Measurements from ENCODE around the gene DLD.

The DLD gene

DNA sequence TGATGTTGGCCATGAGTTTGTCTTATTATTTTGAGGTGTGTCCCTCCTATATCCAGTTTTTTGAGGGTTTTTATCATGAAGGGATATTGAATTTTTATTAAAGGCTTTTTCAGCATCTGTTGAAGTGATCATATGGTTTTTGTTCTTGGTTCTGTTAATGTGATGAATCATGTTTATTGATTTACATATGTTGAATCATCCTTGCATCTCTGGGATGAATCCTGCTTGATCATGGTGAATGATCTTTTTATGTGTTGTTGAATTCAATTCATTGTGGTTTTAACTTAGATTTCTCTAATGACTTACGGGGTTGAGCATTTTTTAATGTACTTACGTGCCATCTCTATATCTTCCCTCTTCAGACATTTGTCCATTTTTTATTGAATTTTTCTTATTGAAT lies 22.9 kb downstream of the DLD start:
- Histone ChIP-seq H3K9me3 (ENCODE audit: control extremely low read depth in 1 of 5, control insufficient read depth in 4 of 5, insufficient read depth in 2 of 5, low read depth in 1 of 5, low read length in 4 of 5) (no peaks in the 10 kb centered on the region), H3K4me3 (ENCODE audit: control insufficient read depth in 1 of 7, extremely low read depth in 1 of 7, insufficient read depth in 4 of 7, low read depth in 2 of 7, low read length in 6 of 7) (no peak overlapping the region), H3K27me3 (replicated peaks in 2 of 5; ENCODE audit: control insufficient read depth in 4 of 5, insufficient read depth in 5 of 5, low read length in 4 of 5) (no peaks in the 10 kb centered on the region), H3K4me1 (ENCODE audit: control extremely low read depth in 1 of 4, control insufficient read depth in 4 of 4, insufficient read depth in 4 of 4, low read length in 3 of 4) (peaks cover 0 to 3% (median 0%) of the 10 kb centered on the region in 4 experiments), H3K27ac (ENCODE audit: insufficient read depth in 1 of 2, low read depth in 1 of 2, low read length in 2 of 2, poor library complexity in 1 of 2, severe bottlenecking in 2 of 2) (no peak overlapping the region), H3K36me3 (ENCODE audit: control insufficient read depth in 4 of 4, insufficient read depth in 4 of 4, low read length in 3 of 4) (peaks cover 19 to 67% (median 43%) of the 10 kb centered on the region in 4 experiments)
- CTCF ChIA-PET = no interaction called here
- POLR2A ChIA-PET = no interaction called here
- no CpG with 5 or more reads among the region's 2 CpGs for WGBS (ENCODE audit: insufficient coverage)
- DNase-seq = no peak

GRCh38 chr7:107914831-107915230 lies 23.8 kb downstream of the DLD start:
- 0% methylated on average over 1 of the region's 1 CpG for WGBS (ENCODE audit: insufficient coverage)
- POLR2A ChIA-PET = no interaction called here

GRCh38 chr7:107915541-107915940 lies 24.6 kb downstream of the DLD start:
- Histone ChIP-seq H3K9me3 (ENCODE audit: control extremely low read depth in 1 of 5, control insufficient read depth in 4 of 5, insufficient read depth in 2 of 5, low read depth in 1 of 5, low read length in 4 of 5) (no peaks in the 10 kb centered on the region), H3K36me3 (ENCODE audit: control insufficient read depth in 4 of 4, insufficient read depth in 4 of 4, low read length in 3 of 4) (peaks cover 24 to 65% (median 42%) of the 10 kb centered on the region in 4 experiments), H3K27ac (ENCODE audit: insufficient read depth in 1 of 2, low read depth in 1 of 2, low read length in 2 of 2, poor library complexity in 1 of 2, severe bottlenecking in 2 of 2) (no peak overlapping the region), H3K27me3 (replicated peaks in 2 of 5; ENCODE audit: control insufficient read depth in 4 of 5, insufficient read depth in 5 of 5, low read length in 4 of 5) (no peaks in the 10 kb centered on the region), H3K4me3 (ENCODE audit: control insufficient read depth in 1 of 7, extremely low read depth in 1 of 7, insufficient read depth in 4 of 7, low read depth in 2 of 7, low read length in 6 of 7) (no peak overlapping the region), H3K4me1 (ENCODE audit: control extremely low read depth in 1 of 4, control insufficient read depth in 4 of 4, insufficient read depth in 4 of 4, low read length in 3 of 4) (peaks cover 0 to 7% (median 4%) of the 10 kb centered on the region in 4 experiments)
- DNase-seq = no peak
- no CpG with 5 or more reads among the region's 2 CpGs for WGBS (ENCODE audit: insufficient coverage)
- CTCF ChIA-PET = no interaction called here
- POLR2A ChIA-PET = no interaction called here

More at GRCh38 chr7:107914831-107915230, 23.8 kb downstream of the DLD start:
- Histone ChIP-seq H3K27ac (ENCODE audit: insufficient read depth in 1 of 2, low read depth in 1 of 2, low read length in 2 of 2, poor library complexity in 1 of 2, severe bottlenecking in 2 of 2) (no peak overlapping the region), H3K36me3 (ENCODE audit: control insufficient read depth in 4 of 4, insufficient read depth in 4 of 4, low read length in 3 of 4) (peaks cover 27 to 69% (median 43%) of the 10 kb centered on the region in 4 experiments), H3K27me3 (replicated peaks in 2 of 5; ENCODE audit: control insufficient read depth in 4 of 5, insufficient read depth in 5 of 5, low read length in 4 of 5) (no peaks in the 10 kb centered on the region), H3K9me3 (ENCODE audit: control extremely low read depth in 1 of 5, control insufficient read depth in 4 of 5, insufficient read depth in 2 of 5, low read depth in 1 of 5, low read length in 4 of 5) (no peaks in the 10 kb centered on the region), H3K4me3 (ENCODE audit: control insufficient read depth in 1 of 7, extremely low read depth in 1 of 7, insufficient read depth in 4 of 7, low read depth in 2 of 7, low read length in 6 of 7) (no peak overlapping the region), H3K4me1 (ENCODE audit: control extremely low read depth in 1 of 4, control insufficient read depth in 4 of 4, insufficient read depth in 4 of 4, low read length in 3 of 4) (peaks cover 0 to 3% (median 0%) of the 10 kb centered on the region in 4 experiments)
- CTCF ChIA-PET = no interaction called here
- DNase-seq = no peak

DNA sequence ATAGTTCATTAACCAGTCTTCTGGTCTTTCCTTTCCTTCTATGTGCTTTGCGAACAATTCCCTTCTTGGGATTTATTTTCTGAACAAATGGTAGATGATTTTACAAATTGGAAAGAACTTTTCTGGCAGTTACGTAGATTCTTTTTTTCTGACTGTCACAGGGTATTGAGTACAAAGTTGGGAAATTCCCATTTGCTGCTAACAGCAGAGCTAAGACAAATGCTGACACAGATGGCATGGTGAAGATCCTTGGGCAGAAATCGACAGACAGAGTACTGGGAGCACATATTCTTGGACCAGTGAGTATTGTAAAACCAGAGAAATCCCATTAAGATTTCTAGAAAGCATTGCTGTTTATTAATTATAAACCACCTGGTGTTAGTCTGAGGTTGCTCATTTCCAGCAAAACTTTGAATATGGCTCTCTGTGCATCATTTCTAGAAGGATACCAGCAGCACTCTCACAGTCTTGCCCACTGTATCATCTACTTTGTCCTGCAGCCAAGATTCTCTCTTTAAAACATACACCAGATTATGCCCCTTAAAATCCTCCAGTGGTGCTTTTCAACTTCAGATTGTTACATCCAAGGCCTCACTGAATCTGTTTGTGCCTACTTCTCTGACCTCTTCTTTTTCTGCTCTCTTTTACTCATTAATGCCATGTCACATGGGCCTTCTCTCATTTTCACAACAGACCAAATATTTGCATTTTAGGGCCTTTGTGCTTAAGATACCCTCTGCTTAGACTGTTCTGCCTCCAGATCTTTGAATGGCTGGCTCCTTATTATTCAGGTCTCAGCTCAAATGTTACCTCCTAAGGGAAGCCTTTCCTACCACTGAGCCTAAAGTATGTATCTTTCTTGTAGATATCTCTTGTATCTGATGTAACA lies 27.0 kb downstream of the DLD start:
- POLR2A ChIA-PET = no interaction called here
- CTCF ChIA-PET = interaction anchor here (0.7 to 1.5 kb wide), 3 partner anchors 9 to 99 kb away, joined by 3 to 4 read pairs (median 4); no protein-coding TSS in a partner anchor
- H3K36me3 ChIP-seq (ENCODE audit: control insufficient read depth in 4 of 4, insufficient read depth in 4 of 4, low read length in 3 of 4) = peaks cover 17 to 47% (median 33%) of the 10 kb centered on the region in 4 experiments
- no peaks in the 10 kb centered on the region for H3K9me3 ChIP-seq (ENCODE audit: control extremely low read depth in 1 of 5, control insufficient read depth in 4 of 5, insufficient read depth in 2 of 5, low read depth in 1 of 5, low read length in 4 of 5)
- peak overlapping the region in 1 of 2 experiments; percentile 6 for H3K27ac ChIP-seq (ENCODE audit: insufficient read depth in 1 of 2, low read depth in 1 of 2, low read length in 2 of 2, poor library complexity in 1 of 2, severe bottlenecking in 2 of 2)
- H3K4me1 ChIP-seq (ENCODE audit: control extremely low read depth in 1 of 4, control insufficient read depth in 4 of 4, insufficient read depth in 4 of 4, low read length in 3 of 4) = peaks cover 2 to 10% (median 8%) of the 10 kb centered on the region in 4 experiments
- 100% methylated on average over 1 of the region's 3 CpGs for WGBS (ENCODE audit: insufficient coverage)
- H3K27me3 ChIP-seq (replicated peaks in 2 of 5; ENCODE audit: control insufficient read depth in 4 of 5, insufficient read depth in 5 of 5, low read length in 4 of 5) = no peaks in the 10 kb centered on the region
- H3K4me3 ChIP-seq (ENCODE audit: control insufficient read depth in 1 of 7, extremely low read depth in 1 of 7, insufficient read depth in 4 of 7, low read depth in 2 of 7, low read length in 6 of 7) = no peak overlapping the region
- no peak for DNase-seq

- no peak for DNase-seq
- Histone ChIP-seq H3K9me3 (ENCODE audit: control extremely low read depth in 1 of 5, control insufficient read depth in 4 of 5, insufficient read depth in 2 of 5, low read depth in 1 of 5, low read length in 4 of 5) (no peaks in the 10 kb centered on the region), H3K36me3 (ENCODE audit: control insufficient read depth in 4 of 4, insufficient read depth in 4 of 4, low read length in 3 of 4) (peaks cover 17 to 52% (median 33%) of the 10 kb centered on the region in 4 experiments), H3K27ac (ENCODE audit: insufficient read depth in 1 of 2, low read depth in 1 of 2, low read length in 2 of 2, poor library complexity in 1 of 2, severe bottlenecking in 2 of 2) (no peak overlapping the region), H3K4me3 (ENCODE audit: control insufficient read depth in 1 of 7, extremely low read depth in 1 of 7, insufficient read depth in 4 of 7, low read depth in 2 of 7, low read length in 6 of 7) (no peak overlapping the region), H3K27me3 (replicated peaks in 2 of 5; ENCODE audit: control insufficient read depth in 4 of 5, insufficient read depth in 5 of 5, low read length in 4 of 5) (no peaks in the 10 kb centered on the region), H3K4me1 (ENCODE audit: control extremely low read depth in 1 of 4, control insufficient read depth in 4 of 4, insufficient read depth in 4 of 4, low read length in 3 of 4) (peaks cover 2 to 11% (median 8%) of the 10 kb centered on the region in 4 experiments)
- ChIA-PET CTCF (interaction anchor here (1.0 to 1.5 kb wide), 2 partner anchors 10 to 98 kb away, joined by 4 read pairs; no protein-coding TSS in a partner anchor), POLR2A (no interaction called here)
- WGBS (ENCODE audit: insufficient coverage) = no CpG with 5 or more reads among the region's 2 CpGs
Measured at GRCh38 chr7:107918948-107919347, 28.0 kb downstream of the DLD start.

DNA sequence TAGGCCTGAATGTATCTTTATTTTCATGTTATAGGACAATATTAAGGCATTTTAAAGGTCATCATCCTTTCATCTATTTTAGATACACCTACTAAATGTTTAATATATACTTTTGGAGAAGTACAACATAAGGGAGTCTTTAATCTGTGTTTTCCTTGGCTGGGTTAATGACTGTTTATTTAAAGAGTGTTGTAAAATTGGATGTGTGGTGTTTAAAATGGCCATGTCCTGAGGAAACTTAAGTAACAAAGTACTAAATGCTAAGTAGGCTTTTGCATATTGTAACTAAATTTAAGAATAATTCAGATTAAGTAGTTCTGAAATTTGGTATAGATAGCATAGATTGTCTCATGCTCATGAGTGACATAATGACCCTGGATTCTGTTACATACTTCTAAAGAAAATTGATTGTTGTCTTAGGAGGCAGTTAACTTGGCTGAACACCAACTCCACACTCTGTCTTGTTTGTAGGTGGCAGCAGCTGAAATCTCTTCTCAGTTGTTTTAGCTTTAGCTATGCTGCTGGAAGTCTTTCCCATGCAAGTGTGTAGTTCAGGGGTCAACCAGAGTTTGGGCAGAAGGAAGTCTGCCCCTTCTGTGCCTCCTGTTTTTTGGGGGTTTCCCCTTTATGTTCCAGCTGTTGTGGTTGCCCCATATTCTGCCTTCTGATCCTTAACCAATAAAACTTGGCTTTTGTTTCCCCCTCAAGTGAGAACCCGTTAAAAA lies 29.2 kb downstream of the DLD start:
- ChIA-PET CTCF (interaction anchor here (1.1 kb wide), 1 partner anchor 14 kb away, joined by 3 read pairs; no protein-coding TSS in a partner anchor), POLR2A (interaction anchor here (0.5 kb wide), 1 partner anchor 21 kb away, joined by 3 read pairs; no protein-coding TSS in a partner anchor)
- Histone ChIP-seq H3K27ac (ENCODE audit: insufficient read depth in 1 of 2, low read depth in 1 of 2, low read length in 2 of 2, poor library complexity in 1 of 2, severe bottlenecking in 2 of 2) (peak overlapping the region in 1 of 2 experiments; percentile 25), H3K27me3 (replicated peaks in 2 of 5; ENCODE audit: control insufficient read depth in 4 of 5, insufficient read depth in 5 of 5, low read length in 4 of 5) (no peaks in the 10 kb centered on the region), H3K4me1 (ENCODE audit: control extremely low read depth in 1 of 4, control insufficient read depth in 4 of 4, insufficient read depth in 4 of 4, low read length in 3 of 4) (peaks cover 14 to 23% (median 17%) of the 10 kb centered on the region in 4 experiments), H3K4me3 (ENCODE audit: control insufficient read depth in 1 of 7, extremely low read depth in 1 of 7, insufficient read depth in 4 of 7, low read depth in 2 of 7, low read length in 6 of 7) (peak overlapping the region in 1 of 7 experiments; percentile 7), H3K36me3 (ENCODE audit: control insufficient read depth in 4 of 4, insufficient read depth in 4 of 4, low read length in 3 of 4) (peaks cover 17 to 48% (median 31%) of the 10 kb centered on the region in 4 experiments), H3K9me3 (ENCODE audit: control extremely low read depth in 1 of 5, control insufficient read depth in 4 of 5, insufficient read depth in 2 of 5, low read depth in 1 of 5, low read length in 4 of 5) (no peaks in the 10 kb centered on the region)
- peak in 2 of 3 donors; percentile 60 to 68 for DNase-seq
- WGBS (ENCODE audit: insufficient coverage) = 0% methylated on average over 1 of the region's 1 CpG
